GM04503 (cell line): ENCODE results near the gene ADAM10.

ENCODE experiments used
- DNase-seq: peaks from one replicate; pipeline ENCODE4 v3.0.0-alpha.2; 2012; ENCODE audit warnings: low read depth

Gene ADAM10

GRCh38 chr15:58715266-58715917 lies 34.1 kb downstream of the ADAM10 start:
- no peak for DNase-seq

- DNase-seq = no peak
Observed at GRCh38 chr15:58710701-58711100, 38.8 kb downstream of the ADAM10 start.

GRCh38 chr15:58707397-58707796 lies 42.1 kb downstream of the ADAM10 start:
- no peak for DNase-seq

GRCh38 chr15:58705105-58705504 lies 44.4 kb downstream of the ADAM10 start:
- no peak for DNase-seq

- DNase-seq = peak; percentile 10
Observed at GRCh38 chr15:58704155-58704865, 45.2 kb downstream of the ADAM10 start.

GRCh38 chr15:58703610-58704009 lies 45.9 kb downstream of the ADAM10 start:
- no peak for DNase-seq

- DNase-seq = no peak
Observed at GRCh38 chr15:58702233-58702632, 47.3 kb downstream of the ADAM10 start.

- peak; percentile 6 for DNase-seq
Observed at GRCh38 chr15:58701376-58701775, 48.1 kb downstream of the ADAM10 start.

- no peak for DNase-seq
Observed at GRCh38 chr15:58699769-58700168, 49.7 kb downstream of the ADAM10 start.

GRCh38 chr15:58698887-58699641 lies 50.4 kb downstream of the ADAM10 start:
- no peak for DNase-seq

GRCh38 chr15:58697220-58697619 lies 52.3 kb downstream of the ADAM10 start:
- DNase-seq = no peak

- DNase-seq = no peak
Observed at GRCh38 chr15:58696738-58697137, 52.8 kb downstream of the ADAM10 start.

GRCh38 chr15:58694641-58695398 lies 54.7 kb downstream of the ADAM10 start:
- no peak for DNase-seq

GRCh38 chr15:58690703-58691102 lies 58.8 kb downstream of the ADAM10 start:
- no peak for DNase-seq

GRCh38 chr15:58689646-58690045 lies 59.9 kb downstream of the ADAM10 start:
- no peak for DNase-seq

GRCh38 chr15:58686286-58686685 lies 63.2 kb downstream of the ADAM10 start:
- no peak for DNase-seq

- DNase-seq = no peak
Observed at GRCh38 chr15:58684751-58685150, 64.8 kb downstream of the ADAM10 start.

GRCh38 chr15:58684036-58684710 lies 65.3 kb downstream of the ADAM10 start:
- DNase-seq = no peak

GRCh38 chr15:58682234-58682633 lies 67.3 kb downstream of the ADAM10 start:
- DNase-seq = no peak

- DNase-seq = no peak
Observed at GRCh38 chr15:58678683-58679082, 70.8 kb downstream of the ADAM10 start.

GRCh38 chr15:58677426-58677825 lies 72.1 kb downstream of the ADAM10 start:
- no peak for DNase-seq

GRCh38 chr15:58676766-58677165 lies 72.7 kb downstream of the ADAM10 start:
- DNase-seq = no peak
